Mesodermal cell (in vitro differentiated cells): ENCODE data around the gene VPS35L.

Experiments
- H3K27ac ChIP-seq: 2 replicates; pipeline ENCODE4 v1.7.0; 2013; ENCODE audit warnings: mild to moderate bottlenecking, low read depth, low read length, moderate library complexity; ENCODE audit not compliant: severe bottlenecking
- H3K36me3 ChIP-seq: 2 replicates; pipeline ENCODE4 v1.7.1; 2013; ENCODE audit warnings: mild to moderate bottlenecking, low read length, moderate library complexity; ENCODE audit not compliant: control insufficient read depth, insufficient read depth
- H3K4me1 ChIP-seq: one replicate; pipeline ENCODE4 v1.7.1; 2013; ENCODE audit warnings: mild to moderate bottlenecking, low read length; ENCODE audit not compliant: insufficient read depth, control insufficient read depth, poor library complexity, severe bottlenecking
- H3K4me3 ChIP-seq: 2 replicates; pipeline ENCODE4 v1.7.0; 2013; ENCODE audit warnings: low read length, control low read depth, mild to moderate bottlenecking; ENCODE audit not compliant: insufficient read depth, poor library complexity, severe bottlenecking; ENCODE audit errors: extremely low read depth
- H3K9me3 ChIP-seq: 2 replicates; pipeline ENCODE4 v1.7.1; 2013; ENCODE audit warnings: mild to moderate bottlenecking, low read length, moderate library complexity; ENCODE audit not compliant: control insufficient read depth
- WGBS, 2 experiments: methylation state at CpG; one replicate each; pipeline ENCODE4 v1.1.5; 2013; ENCODE audit warnings: missing lambda C conversion rate in 2 of 2; ENCODE audit not compliant: insufficient coverage in 2 of 2; 5-methylcytosine and 5-hydroxymethylcytosine counted together

VPS35L gene

GRCh38 chr16:19691161-19691711 lies 135.7 kb downstream of the VPS35L start:
- Histone ChIP-seq H3K4me1 (no peaks in the 10 kb centered on the region), H3K36me3 (peaks cover 30% of the 10 kb centered on the region), H3K4me3 (no peak overlapping the region), H3K9me3 (no peaks in the 10 kb centered on the region), H3K27ac (no peak overlapping the region)
- whole genome bisulfite sequencing, 2 experiments = 88 to 95% methylated on average over 10 to 13 of the region's 14 CpGs

- no peak overlapping the region for H3K4me3 ChIP-seq
- H3K9me3 ChIP-seq = no peaks in the 10 kb centered on the region
- H3K36me3 ChIP-seq = peaks cover 50% of the 10 kb centered on the region
- WGBS, 2 experiments = 87 to 94% methylated on average over 5 to 7 of the region's 8 CpGs
- H3K27ac ChIP-seq = no peak overlapping the region
- peaks cover under 1% of the 10 kb centered on the region for H3K4me1 ChIP-seq
These were observed 139.5 kb downstream of the VPS35L start for GRCh38 chr16:19694989-19695388.

GRCh38 chr16:19696328-19696727 lies 140.8 kb downstream of the VPS35L start:
- WGBS, 2 experiments = 90 to 93% methylated on average over 8 to 9 of the region's 10 CpGs
- H3K4me3 ChIP-seq = no peak overlapping the region
- peaks cover 60% of the 10 kb centered on the region for H3K36me3 ChIP-seq
- H3K4me1 ChIP-seq = peaks cover 10% of the 10 kb centered on the region
- no peaks in the 10 kb centered on the region for H3K9me3 ChIP-seq
- no peak overlapping the region for H3K27ac ChIP-seq

GRCh38 chr16:19696961-19697360 lies 141.5 kb downstream of the VPS35L start:
- H3K4me1 ChIP-seq = peaks cover 10% of the 10 kb centered on the region
- no peak overlapping the region for H3K4me3 ChIP-seq
- H3K9me3 ChIP-seq = no peaks in the 10 kb centered on the region
- H3K36me3 ChIP-seq = peaks cover 61% of the 10 kb centered on the region
- 96 to 97% methylated on average over 13 to 15 of the region's 15 CpGs for WGBS, 2 experiments
- no peak overlapping the region for H3K27ac ChIP-seq

GRCh38 chr16:19697756-19698318 lies 142.3 kb downstream of the VPS35L start:
- H3K9me3 ChIP-seq = no peaks in the 10 kb centered on the region
- no peak overlapping the region for H3K27ac ChIP-seq
- H3K4me1 ChIP-seq = peaks cover 10% of the 10 kb centered on the region
- H3K4me3 ChIP-seq = no peak overlapping the region
- H3K36me3 ChIP-seq = peaks cover 64% of the 10 kb centered on the region
- WGBS, 2 experiments = 96% methylated on average over 7 of the region's 8 CpGs

- H3K36me3 ChIP-seq = peaks cover 67% of the 10 kb centered on the region
- no peak overlapping the region for H3K4me3 ChIP-seq
- H3K4me1 ChIP-seq = peaks cover 10% of the 10 kb centered on the region
These were observed 143.3 kb downstream of the VPS35L start for GRCh38 chr16:19698480-19699465.

GRCh38 chr16:19699472-19699871 lies 144.0 kb downstream of the VPS35L start:
- H3K4me1 ChIP-seq = peaks cover 14% of the 10 kb centered on the region
- peaks cover 74% of the 10 kb centered on the region for H3K36me3 ChIP-seq
- 97 to 98% methylated on average over 7 to 8 of the region's 8 CpGs for WGBS, 2 experiments
- no peaks in the 10 kb centered on the region for H3K9me3 ChIP-seq
- no peak overlapping the region for H3K4me3 ChIP-seq
- no peak overlapping the region for H3K27ac ChIP-seq

More at GRCh38 chr16:19698480-19699465, 143.3 kb downstream of the VPS35L start:
- no peak overlapping the region for H3K27ac ChIP-seq
- H3K9me3 ChIP-seq = no peaks in the 10 kb centered on the region
- 92 to 97% methylated on average over 17 to 18 of the region's 19 CpGs for WGBS, 2 experiments

- H3K9me3 ChIP-seq = no peaks in the 10 kb centered on the region
- peaks cover 23% of the 10 kb centered on the region for H3K4me1 ChIP-seq
These were observed 144.8 kb downstream of the VPS35L start for GRCh38 chr16:19700319-19700781.

GRCh38 chr16:19701091-19701490 lies 145.6 kb downstream of the VPS35L start:
- no peaks in the 10 kb centered on the region for H3K9me3 ChIP-seq
- H3K4me3 ChIP-seq = no peak overlapping the region
- H3K27ac ChIP-seq = no peak overlapping the region
- H3K4me1 ChIP-seq = peaks cover 24% of the 10 kb centered on the region
- WGBS, 2 experiments = 90 to 100% methylated on average over 3 of the region's 3 CpGs
- H3K36me3 ChIP-seq = peaks cover 90% of the 10 kb centered on the region

More at GRCh38 chr16:19700319-19700781, 144.8 kb downstream of the VPS35L start:
- no peak overlapping the region for H3K4me3 ChIP-seq
- peaks cover 82% of the 10 kb centered on the region for H3K36me3 ChIP-seq
- H3K27ac ChIP-seq = no peak overlapping the region
- WGBS, 2 experiments = 87 to 100% methylated on average over 1 to 5 of the region's 6 CpGs

GRCh38 chr16:19703172-19703889 lies 147.8 kb downstream of the VPS35L start:
- Histone ChIP-seq H3K27ac (no peak overlapping the region), H3K4me3 (no peak overlapping the region), H3K36me3 (peaks cover 94% of the 10 kb centered on the region), H3K9me3 (no peaks in the 10 kb centered on the region), H3K4me1 (peaks cover 29% of the 10 kb centered on the region)
- 92 to 93% methylated on average over 2 of the region's 6 CpGs for WGBS, 2 experiments
